Measurements from ENCODE around the gene NME2. TPM values are rescaled to one million over a fixed set of nuclear protein-coding genes. Genes with fewer than 3 reads are reported as not detected.

The NME2 gene
- total RNA-seq, 2 donors from 2014 or later = 331 to 338 TPM

- ATAC-seq (ENCODE audit: insufficient number of reproducible peaks, low FRiP score, low read depth) = no peak
- Histone ChIP-seq H3K27me3 (replicated peaks; ENCODE audit: insufficient read depth) (no peaks in the 10 kb centered on the region), H3K27ac (no peak overlapping the region), H3K4me3 (no peak overlapping the region), H3K36me3 (peaks cover 36% of the 10 kb centered on the region), H3K4me1 (ENCODE audit: control insufficient read depth in 1 of 2, low read depth in 2 of 2) (no peaks in the 10 kb centered on the region), H3K9me3 (no peaks in the 10 kb centered on the region)
- TF ChIP-seq, protein P1, sequence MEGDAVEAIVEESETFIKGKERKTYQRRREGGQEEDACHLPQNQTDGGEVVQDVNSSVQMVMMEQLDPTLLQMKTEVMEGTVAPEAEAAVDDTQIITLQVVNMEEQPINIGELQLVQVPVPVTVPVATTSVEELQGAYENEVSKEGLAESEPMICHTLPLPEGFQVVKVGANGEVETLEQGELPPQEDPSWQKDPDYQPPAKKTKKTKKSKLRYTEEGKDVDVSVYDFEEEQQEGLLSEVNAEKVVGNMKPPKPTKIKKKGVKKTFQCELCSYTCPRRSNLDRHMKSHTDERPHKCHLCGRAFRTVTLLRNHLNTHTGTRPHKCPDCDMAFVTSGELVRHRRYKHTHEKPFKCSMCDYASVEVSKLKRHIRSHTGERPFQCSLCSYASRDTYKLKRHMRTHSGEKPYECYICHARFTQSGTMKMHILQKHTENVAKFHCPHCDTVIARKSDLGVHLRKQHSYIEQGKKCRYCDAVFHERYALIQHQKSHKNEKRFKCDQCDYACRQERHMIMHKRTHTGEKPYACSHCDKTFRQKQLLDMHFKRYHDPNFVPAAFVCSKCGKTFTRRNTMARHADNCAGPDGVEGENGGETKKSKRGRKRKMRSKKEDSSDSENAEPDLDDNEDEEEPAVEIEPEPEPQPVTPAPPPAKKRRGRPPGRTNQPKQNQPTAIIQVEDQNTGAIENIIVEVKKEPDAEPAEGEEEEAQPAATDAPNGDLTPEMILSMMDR (IDR thresholded peaks at IDR 0.05) = no peak
- no peak for DNase-seq (ENCODE audit: low spot score)
Observed at GRCh38 chr17:51189628-51190027, 23.4 kb downstream of the NME2 start.

- Histone ChIP-seq H3K27me3 (replicated peaks; ENCODE audit: insufficient read depth) (no peaks in the 10 kb centered on the region), H3K4me3 (no peak overlapping the region), H3K27ac (no peak overlapping the region), H3K9me3 (no peaks in the 10 kb centered on the region), H3K4me1 (ENCODE audit: control insufficient read depth in 1 of 2, low read depth in 2 of 2) (no peaks in the 10 kb centered on the region), H3K36me3 (peaks cover 44% of the 10 kb centered on the region)
- DNase-seq (ENCODE audit: low spot score) = no peak
- ATAC-seq (ENCODE audit: insufficient number of reproducible peaks, low FRiP score, low read depth) = no peak
- TF ChIP-seq, protein P1 (IDR thresholded peaks at IDR 0.05) = no peak
Observed at GRCh38 chr17:51191895-51192294, 25.7 kb downstream of the NME2 start.

DNA sequence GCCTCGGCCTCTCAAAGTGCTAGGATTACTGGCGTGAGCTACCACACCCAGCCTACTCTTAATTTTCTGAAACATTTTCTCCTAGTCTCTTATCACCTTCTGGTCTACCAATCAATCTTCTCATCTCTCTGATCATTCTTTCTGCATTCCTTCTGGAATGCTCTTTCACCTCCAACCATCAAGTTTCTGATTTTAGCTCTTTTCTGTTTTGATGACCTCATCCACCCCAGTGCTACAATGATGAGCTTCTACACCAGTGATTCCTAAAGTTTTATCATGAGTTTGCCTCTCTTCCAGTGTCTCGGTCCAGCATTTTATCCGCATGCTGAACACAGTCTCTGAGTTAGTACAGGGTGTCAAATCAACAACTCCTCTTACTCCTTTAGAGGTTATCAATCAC is 31.5 kb downstream of the NME2 start:
- no peak for ATAC-seq (ENCODE audit: insufficient number of reproducible peaks, low FRiP score, low read depth)
- DNase-seq (ENCODE audit: low spot score) = no peak
- Histone ChIP-seq H3K27me3 (replicated peaks; ENCODE audit: insufficient read depth) (no peaks in the 10 kb centered on the region), H3K4me3 (no peak overlapping the region), H3K9me3 (no peaks in the 10 kb centered on the region), H3K27ac (no peak overlapping the region), H3K4me1 (ENCODE audit: control insufficient read depth in 1 of 2, low read depth in 2 of 2) (no peaks in the 10 kb centered on the region), H3K36me3 (peaks cover 62% of the 10 kb centered on the region)
- TF ChIP-seq, protein P1 (IDR thresholded peaks at IDR 0.05) = no peak

DNA sequence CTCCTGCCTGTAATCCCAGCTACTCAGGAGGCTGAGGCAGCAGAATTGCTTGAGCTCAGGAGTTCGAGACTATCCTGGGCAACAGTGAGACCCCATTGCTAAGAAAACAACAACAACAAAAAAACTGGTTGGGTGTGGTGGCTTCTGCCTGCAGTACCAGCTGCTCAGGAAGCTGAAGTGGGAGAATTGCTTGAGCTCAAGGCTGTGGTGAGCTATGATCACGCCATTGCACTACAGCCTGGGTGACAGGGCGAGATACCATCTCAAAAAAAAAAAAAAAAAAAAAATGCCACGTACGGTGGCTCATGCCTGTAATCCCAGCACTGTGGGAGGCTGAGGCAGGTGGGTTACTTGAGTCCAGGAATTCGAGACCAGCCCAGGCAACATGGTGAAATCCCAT is 34.1 kb downstream of the NME2 start:
- Histone ChIP-seq H3K4me1 (ENCODE audit: control insufficient read depth in 1 of 2, low read depth in 2 of 2) (no peaks in the 10 kb centered on the region), H3K36me3 (peaks cover 58% of the 10 kb centered on the region), H3K27me3 (replicated peaks; ENCODE audit: insufficient read depth) (no peaks in the 10 kb centered on the region), H3K9me3 (no peaks in the 10 kb centered on the region), H3K27ac (no peak overlapping the region), H3K4me3 (no peak overlapping the region)
- DNase-seq (ENCODE audit: low spot score) (no peak), ATAC-seq (ENCODE audit: insufficient number of reproducible peaks, low FRiP score, low read depth) (no peak)
- TF ChIP-seq, protein P1 (IDR thresholded peaks at IDR 0.05) = no peak

- TF ChIP-seq, protein P1 (IDR thresholded peaks at IDR 0.05) = no peak
- DNase-seq (ENCODE audit: low spot score) = no peak
- H3K9me3 ChIP-seq = no peaks in the 10 kb centered on the region
- H3K4me3 ChIP-seq = no peak overlapping the region
- no peaks in the 10 kb centered on the region for H3K4me1 ChIP-seq (ENCODE audit: control insufficient read depth in 1 of 2, low read depth in 2 of 2)
- ATAC-seq (ENCODE audit: insufficient number of reproducible peaks, low FRiP score, low read depth) = no peak
- H3K27me3 ChIP-seq (replicated peaks; ENCODE audit: insufficient read depth) = no peaks in the 10 kb centered on the region
- peaks cover 52% of the 10 kb centered on the region for H3K36me3 ChIP-seq
- H3K27ac ChIP-seq = no peak overlapping the region
Observed at GRCh38 chr17:51200846-51201245, 34.6 kb downstream of the NME2 start.
